Activated B cell treated with CpG ODN at 0.5 μM for 24 hours (primary cell): ENCODE results near the gene SLC25A12. TPM values are rescaled to one million over a fixed set of nuclear protein-coding genes. Genes with fewer than 3 reads are reported as not detected.

Source experiments
- ATAC-seq: fragments of 200-7000 bp; cut with Tn5 transposase; one replicate; pipeline ENCODE4 v1.10.0; 2021; ENCODE audit warnings: low read depth, mild to moderate bottlenecking, moderate library complexity
- CTCF ChIA-PET: fragments of 350-600 bp; sonication (Branson Sonifier 250); formaldehyde crosslinking; loops from one replicate; lab custom pipeline; 2021; ENCODE audit warnings: antibody characterized with exemption; lab: Charles Lee
- POLR2A ChIA-PET: fragments of 350-600 bp; sonication (Branson Sonifier 250); formaldehyde crosslinking; loops from one replicate; lab custom pipeline; 2021; ENCODE audit warnings: antibody characterized with exemption; lab: Charles Lee
- DNase-seq: peaks from one replicate; pipeline ENCODE4 v3.0.0; 2022
- H3K27ac Mint-ChIP-seq: one replicate; pipeline ENCODE4 v1.8.0; 2020; ENCODE audit warnings: mixed read lengths
- H3K27me3 Mint-ChIP-seq: one replicate; pipeline ENCODE4 v1.8.0; 2021; ENCODE audit warnings: mixed read lengths
- H3K36me3 Mint-ChIP-seq: one replicate; pipeline ENCODE4 v1.8.0; 2021; ENCODE audit warnings: low read depth, mixed read lengths
- H3K4me1 Mint-ChIP-seq: one replicate; pipeline ENCODE4 v1.8.0; 2021; ENCODE audit warnings: mixed read lengths
- H3K4me3 Mint-ChIP-seq: one replicate; pipeline ENCODE4 v1.8.0; 2020; ENCODE audit warnings: mild to moderate bottlenecking, mixed read lengths
- H3K9me3 Mint-ChIP-seq: one replicate; pipeline ENCODE4 v1.8.0; 2020; ENCODE audit warnings: mixed read lengths
- intact Hi-C: fragments of 100-400 bp; cut with micrococcal nuclease; formaldehyde crosslinking; loops from one replicate; pipeline ENCODE4 v1.15.1; 2024
- total RNA-seq: library from RNA; stranded (reverse); gene quantifications from 2 replicates; pipeline ENCODE4 v1.2.3, GENCODE V29; 2022
- TF ChIP-seq, protein P1 (sequence below): fragments of 200-600 bp; IDR thresholded peaks from one replicate; pipeline ENCODE4 v1.8.0; 2022; ENCODE audit warnings: antibody characterized with exemption, mild to moderate bottlenecking

The SLC25A12 gene
- total RNA-seq, 1 donor from 2014 or later = 22.2 TPM

DNA sequence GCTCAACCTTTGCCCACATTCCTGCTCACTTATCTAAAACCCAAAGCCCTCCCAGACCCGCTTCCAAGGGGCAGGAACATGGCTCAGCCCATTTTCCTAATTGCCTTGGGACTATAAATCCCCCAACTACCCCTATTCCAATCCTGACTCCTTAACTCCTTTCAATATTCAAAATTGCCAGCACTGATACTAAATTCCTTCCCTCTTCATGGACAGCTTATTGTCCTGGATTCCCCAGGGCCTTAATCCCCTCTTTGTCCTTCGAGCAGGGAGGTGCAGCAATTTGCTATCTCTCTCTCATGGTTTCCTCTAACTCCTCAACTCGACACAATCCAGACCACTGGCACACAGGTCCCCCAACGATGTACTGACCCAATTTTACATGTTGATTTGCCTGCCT lies 99.1 kb downstream of the SLC25A12 start:
- no peaks in the 10 kb centered on the region for H3K9me3 Mint-ChIP-seq

DNA sequence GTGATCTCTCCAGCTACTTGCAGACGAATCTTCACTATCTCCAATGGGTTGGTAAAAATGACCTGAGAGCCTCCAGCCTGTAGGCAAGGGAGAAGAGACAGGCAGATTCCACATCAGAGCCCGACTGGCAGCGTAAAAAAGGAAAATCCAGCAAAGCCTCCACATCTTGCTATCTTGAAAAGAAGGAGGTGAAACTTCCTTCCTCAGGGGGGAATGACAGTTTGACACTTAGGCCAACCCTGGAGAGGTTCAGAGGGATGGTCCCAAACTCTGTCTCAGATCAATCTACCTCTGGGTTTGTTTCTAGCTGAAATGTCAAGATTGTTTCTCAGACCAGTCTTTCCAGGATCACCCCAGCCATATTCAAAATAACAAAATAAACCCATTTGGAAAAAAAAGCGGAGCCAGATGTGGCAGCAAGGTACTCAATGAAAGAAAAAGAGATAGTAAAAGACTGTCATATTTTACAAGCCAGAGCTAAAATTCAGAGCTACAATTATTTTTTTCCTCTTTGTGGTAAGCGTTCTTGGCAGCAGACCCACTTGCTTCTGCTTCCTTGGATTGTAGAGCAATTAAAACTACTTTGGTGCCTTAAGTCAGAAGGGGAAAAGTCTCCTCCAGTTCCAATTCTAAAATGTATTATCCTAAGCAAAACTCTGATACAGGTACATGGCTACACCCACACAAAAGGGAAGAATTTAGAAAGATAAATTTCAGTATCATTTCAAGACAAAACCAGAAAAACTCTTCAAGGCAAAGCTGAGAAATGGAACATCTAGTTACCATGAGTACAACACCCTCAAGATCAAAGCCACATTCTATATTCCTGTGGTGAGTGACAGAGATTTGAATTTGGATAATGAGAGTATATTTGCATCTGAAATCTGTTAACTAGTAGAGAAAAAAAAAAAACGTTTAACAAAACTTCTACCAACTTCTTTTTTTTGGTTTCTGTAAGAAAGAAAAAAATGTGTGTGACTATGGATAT lies 100.1 kb downstream of the SLC25A12 start:
- intact Hi-C loops = loop anchor here (10.0 kb wide), 1 partner anchor 199 kb away; no protein-coding TSS in a partner anchor
- no peak overlapping the region for H3K4me3 Mint-ChIP-seq
- ChIA-PET CTCF (interaction anchor here (0.6 kb wide), 1 partner anchor 28 kb away, joined by 3 read pairs; no protein-coding TSS in a partner anchor), POLR2A (no interaction called here)
- no peaks in the 10 kb centered on the region for H3K4me1 Mint-ChIP-seq
- no peaks in the 10 kb centered on the region for H3K27me3 Mint-ChIP-seq
- H3K9me3 Mint-ChIP-seq = no peaks in the 10 kb centered on the region
- peaks cover 50% of the 10 kb centered on the region for H3K36me3 Mint-ChIP-seq
- ATAC-seq = no peak
- DNase-seq = no peak
- TF ChIP-seq, protein P1, sequence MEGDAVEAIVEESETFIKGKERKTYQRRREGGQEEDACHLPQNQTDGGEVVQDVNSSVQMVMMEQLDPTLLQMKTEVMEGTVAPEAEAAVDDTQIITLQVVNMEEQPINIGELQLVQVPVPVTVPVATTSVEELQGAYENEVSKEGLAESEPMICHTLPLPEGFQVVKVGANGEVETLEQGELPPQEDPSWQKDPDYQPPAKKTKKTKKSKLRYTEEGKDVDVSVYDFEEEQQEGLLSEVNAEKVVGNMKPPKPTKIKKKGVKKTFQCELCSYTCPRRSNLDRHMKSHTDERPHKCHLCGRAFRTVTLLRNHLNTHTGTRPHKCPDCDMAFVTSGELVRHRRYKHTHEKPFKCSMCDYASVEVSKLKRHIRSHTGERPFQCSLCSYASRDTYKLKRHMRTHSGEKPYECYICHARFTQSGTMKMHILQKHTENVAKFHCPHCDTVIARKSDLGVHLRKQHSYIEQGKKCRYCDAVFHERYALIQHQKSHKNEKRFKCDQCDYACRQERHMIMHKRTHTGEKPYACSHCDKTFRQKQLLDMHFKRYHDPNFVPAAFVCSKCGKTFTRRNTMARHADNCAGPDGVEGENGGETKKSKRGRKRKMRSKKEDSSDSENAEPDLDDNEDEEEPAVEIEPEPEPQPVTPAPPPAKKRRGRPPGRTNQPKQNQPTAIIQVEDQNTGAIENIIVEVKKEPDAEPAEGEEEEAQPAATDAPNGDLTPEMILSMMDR = no peak
- no peak overlapping the region for H3K27ac Mint-ChIP-seq

More for the DNA sequence above, 99.1 kb downstream of the SLC25A12 start:
- Mint-ChIP-seq H3K27ac (no peak overlapping the region), H3K27me3 (no peaks in the 10 kb centered on the region), H3K4me1 (no peaks in the 10 kb centered on the region), H3K4me3 (no peak overlapping the region), H3K36me3 (peaks cover 49% of the 10 kb centered on the region)
- ATAC-seq (no peak), DNase-seq (no peak)
- intact Hi-C loops = loop anchor here (10.0 kb wide), 1 partner anchor 200 kb away; no protein-coding TSS in a partner anchor
- POLR2A ChIA-PET = no interaction called here
- CTCF ChIA-PET = interaction anchor here (0.6 kb wide), 1 partner anchor 29 kb away, joined by 3 read pairs; no protein-coding TSS in a partner anchor
- TF ChIP-seq, protein P1 = no peak

DNA sequence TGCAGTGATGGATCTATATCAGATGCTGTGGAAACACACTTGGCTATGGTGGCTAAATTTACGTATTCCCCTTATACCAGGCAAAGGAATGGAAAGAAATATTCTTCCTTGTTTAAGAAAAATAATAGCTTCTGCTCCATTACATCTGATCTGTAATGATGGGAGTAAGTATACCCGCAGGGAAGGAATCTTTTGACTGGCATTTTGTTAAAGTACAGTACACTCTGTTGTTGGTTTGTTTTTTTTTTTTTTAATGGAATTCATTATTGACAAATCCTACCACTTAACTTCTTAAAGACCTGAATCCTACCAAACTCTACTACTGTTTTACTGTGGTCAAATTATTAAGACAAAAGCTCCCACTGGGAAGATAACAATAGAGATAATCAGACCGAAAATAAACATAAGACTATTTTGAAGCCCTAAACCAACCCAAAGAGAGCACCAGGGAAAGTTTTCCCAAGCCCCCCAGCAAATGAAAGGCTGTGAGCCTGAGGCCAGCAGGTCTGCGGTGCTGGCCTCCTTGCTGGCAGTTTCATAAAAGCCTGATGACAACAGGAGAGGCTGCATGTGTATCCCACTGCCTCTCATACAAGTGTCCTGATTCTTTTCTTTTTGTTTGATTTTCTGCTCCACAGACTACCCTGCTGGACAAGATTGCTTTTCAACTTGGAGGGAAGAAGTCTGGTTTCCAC lies 101.0 kb downstream of the SLC25A12 start:
- DNase-seq (no peak), ATAC-seq (no peak)
- POLR2A ChIA-PET = no interaction called here
- CTCF ChIA-PET = no interaction called here
- intact Hi-C loops = loop anchor here (10.0 kb wide), 1 partner anchor 198 kb away; no protein-coding TSS in a partner anchor
- Mint-ChIP-seq H3K36me3 (peaks cover 53% of the 10 kb centered on the region), H3K27me3 (no peaks in the 10 kb centered on the region), H3K4me3 (no peak overlapping the region), H3K9me3 (no peaks in the 10 kb centered on the region), H3K27ac (no peak overlapping the region), H3K4me1 (no peaks in the 10 kb centered on the region)
- TF ChIP-seq, protein P1 = no peak

DNA sequence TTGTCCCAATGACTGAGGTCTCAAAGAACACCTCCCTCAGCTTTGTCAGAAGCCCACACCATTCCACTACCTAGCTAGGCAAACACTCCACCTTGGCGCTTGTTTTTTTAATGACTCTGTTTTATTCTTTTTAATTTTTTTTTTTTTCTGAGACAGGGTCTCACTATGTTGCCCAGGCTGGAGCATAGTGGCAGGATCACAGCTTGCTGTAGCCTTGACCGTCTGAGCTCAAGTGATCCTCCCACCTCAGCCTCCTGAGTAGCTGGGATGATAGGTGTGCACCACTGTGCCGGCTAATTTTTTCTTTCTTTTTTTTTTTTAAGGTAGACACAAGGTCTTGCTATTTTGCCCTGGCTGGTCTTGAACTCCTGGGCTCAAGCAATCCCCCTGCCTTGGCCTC lies 101.9 kb downstream of the SLC25A12 start:
- Mint-ChIP-seq H3K9me3 (no peaks in the 10 kb centered on the region), H3K4me1 (no peaks in the 10 kb centered on the region), H3K4me3 (no peak overlapping the region), H3K27me3 (no peaks in the 10 kb centered on the region), H3K36me3 (peaks cover 60% of the 10 kb centered on the region), H3K27ac (no peak overlapping the region)
- no peak for ATAC-seq
- intact Hi-C loops = loop anchor here (10.0 kb wide), 1 partner anchor 197 kb away; no protein-coding TSS in a partner anchor
- POLR2A ChIA-PET = no interaction called here
- CTCF ChIA-PET = no interaction called here
- DNase-seq = no peak
- TF ChIP-seq, protein P1 = no peak
